Measurements from ENCODE around the gene DDX51.

DDX51 gene

GRCh38 chr12:132166093-132166492 is 22.0 kb upstream of the DDX51 start:
- DNase-seq (ENCODE audit: low read depth): no peak

GRCh38 chr12:132165584-132165983 is 21.5 kb upstream of the DDX51 start:
- no peak for DNase-seq (ENCODE audit: low read depth)

DNA sequence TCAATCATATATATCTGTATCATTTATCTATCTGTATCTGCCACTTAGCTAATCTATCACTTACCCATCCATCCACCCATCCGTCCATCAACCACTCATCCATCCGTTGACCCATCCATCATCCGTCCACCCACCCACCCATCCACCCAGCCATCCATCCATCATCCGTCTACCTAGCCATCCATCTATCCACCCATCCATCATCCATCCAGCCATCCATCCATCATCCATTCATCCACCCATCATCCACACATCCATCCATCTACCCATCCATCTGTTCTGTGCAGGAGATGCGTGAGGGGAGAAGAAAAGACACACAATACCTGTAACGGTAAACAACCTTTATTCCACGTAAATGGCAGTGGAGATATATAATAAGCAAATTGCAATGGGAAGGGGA is 20.3 kb upstream of the DDX51 start:
- no peak for DNase-seq (ENCODE audit: low read depth)

DNA sequence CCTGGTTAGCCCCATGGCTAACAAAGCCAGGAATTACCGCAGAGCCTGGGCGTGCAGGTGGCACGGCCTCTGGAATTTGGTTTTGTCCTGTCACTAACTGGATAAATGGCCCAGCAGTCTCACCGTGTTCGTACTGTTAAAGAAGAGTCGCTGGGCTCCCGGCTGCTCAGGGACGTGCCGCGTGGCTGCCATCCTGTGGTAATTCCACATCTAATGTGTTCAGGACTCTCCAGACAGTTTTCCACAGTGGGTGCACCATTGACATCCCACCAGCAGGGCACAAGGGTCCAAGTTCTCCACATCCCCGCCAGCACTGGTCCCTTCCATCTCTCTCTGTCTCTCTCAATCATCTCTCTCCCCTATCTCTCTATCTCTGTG is 19.8 kb upstream of the DDX51 start:
- no peak for DNase-seq (ENCODE audit: low read depth)

- no peak for DNase-seq (ENCODE audit: low read depth)
Measured at GRCh38 chr12:132163041-132163910, 19.2 kb upstream of the DDX51 start.

DNA sequence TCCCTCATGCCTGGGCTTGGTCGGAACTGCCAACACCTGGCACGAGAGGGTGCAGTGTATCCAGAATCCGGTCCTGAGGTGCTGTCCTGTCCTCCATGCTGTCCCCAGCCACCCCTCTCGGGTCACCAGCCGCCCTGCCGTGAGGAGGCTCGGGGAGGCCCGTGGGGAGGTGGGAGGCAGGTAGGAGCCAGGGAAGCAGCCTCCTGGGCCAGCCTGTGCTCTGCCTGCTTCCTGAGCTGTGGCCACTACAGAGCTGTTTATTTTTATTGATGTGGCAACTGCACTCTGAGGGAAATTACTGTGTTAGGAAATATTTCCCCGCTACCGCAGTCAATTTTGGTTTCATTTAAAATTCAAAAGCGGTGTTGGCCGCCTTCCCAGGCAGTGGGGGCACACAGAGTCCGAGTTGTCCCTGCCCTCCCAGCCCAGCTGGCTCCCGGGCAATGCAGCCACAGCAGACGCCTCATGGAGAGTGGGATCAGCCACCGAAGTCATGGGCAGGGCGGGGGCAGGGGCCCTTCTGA is 18.5 kb upstream of the DDX51 start:
- no peak for DNase-seq (ENCODE audit: low read depth)

GRCh38 chr12:132161796-132162507 is 17.8 kb upstream of the DDX51 start:
- DNase-seq (ENCODE audit: low read depth): no peak

DNA sequence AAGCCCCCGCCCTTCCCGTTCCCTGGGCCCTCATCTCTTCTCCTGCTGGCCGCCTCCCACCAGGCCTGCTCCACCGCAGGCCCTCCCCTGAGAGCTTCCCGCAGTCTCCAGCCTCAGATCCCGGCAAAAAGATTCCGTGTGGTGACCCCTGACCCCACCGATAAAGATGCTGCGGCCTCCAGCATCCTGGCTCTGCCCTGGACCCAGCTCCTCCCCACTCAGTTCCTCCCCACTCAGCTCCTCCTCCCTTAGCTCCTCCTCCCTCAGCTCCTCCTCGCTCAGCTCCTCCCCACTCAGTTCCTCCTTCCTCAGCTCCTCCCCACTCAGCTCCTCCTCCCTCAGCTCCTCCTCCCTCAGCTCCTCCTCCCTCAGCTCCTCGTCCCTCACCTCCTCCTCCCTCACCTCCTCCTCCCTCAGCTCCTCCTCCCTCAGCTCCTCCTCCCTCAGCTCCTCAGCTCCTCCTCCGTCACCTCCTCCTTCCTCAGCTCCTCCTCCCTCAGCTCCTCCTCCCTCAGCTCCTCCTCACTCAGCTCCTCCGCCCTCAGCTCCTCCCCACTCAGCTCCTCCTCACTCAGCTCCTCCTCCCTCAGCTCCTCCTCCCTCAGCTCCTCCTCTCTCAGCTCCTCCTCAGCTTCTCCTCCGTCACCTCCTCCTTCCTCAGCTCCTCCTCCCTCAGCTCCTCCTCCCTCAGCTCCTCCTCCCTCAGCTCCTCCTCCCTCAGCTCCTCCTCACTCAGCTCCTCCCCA is 17.1 kb upstream of the DDX51 start:
- DNase-seq (ENCODE audit: low read depth): no peak

DNA sequence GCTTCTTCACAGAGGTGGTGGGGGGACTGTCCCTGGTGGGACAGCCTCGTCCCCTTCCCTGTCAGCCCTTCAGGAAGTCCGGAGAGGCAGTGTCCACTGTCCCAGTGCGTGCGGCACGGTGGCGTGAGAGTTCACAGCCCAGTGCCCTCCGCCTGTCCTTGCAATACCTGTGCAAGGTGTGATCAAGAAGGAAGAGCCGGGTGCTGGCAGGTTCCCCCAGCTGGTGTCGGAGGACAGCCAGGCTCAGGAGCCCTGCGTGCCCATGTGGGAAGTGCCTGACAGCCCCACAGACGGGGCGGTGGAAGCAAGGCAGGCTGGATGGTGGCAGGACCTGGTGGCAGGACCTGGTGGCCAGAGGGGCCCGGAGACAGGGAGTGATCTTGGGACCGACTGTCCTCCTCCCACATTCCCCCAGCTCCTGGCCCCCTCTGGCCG is 16.5 kb upstream of the DDX51 start:
- no peak for DNase-seq (ENCODE audit: low read depth)

GRCh38 chr12:132160016-132160415 is 15.9 kb upstream of the DDX51 start:
- no peak for DNase-seq (ENCODE audit: low read depth)

DNA sequence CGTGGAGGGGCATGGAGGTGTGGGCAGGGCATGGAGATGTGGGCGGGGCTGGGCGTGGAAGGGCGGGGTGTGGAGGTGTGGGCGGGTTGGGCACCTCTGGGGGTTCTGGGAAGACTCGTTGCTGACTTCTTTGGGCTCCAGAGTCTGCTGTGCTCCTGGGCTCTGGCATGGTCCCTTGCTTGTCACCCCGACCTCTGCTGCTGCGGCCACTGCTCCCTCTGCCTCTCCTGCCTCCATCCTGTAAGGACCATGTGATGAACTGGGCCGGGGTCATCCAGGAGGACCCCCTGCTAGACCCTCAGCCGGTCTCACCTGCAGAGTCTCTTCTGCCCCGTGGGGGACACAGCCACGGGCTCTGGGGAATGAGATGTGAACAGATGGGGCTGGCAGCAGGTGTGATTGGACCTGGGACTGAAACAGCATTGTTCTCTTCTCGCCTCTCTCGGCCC is 15.5 kb upstream of the DDX51 start:
- DNase-seq (ENCODE audit: low read depth): no peak

DNA sequence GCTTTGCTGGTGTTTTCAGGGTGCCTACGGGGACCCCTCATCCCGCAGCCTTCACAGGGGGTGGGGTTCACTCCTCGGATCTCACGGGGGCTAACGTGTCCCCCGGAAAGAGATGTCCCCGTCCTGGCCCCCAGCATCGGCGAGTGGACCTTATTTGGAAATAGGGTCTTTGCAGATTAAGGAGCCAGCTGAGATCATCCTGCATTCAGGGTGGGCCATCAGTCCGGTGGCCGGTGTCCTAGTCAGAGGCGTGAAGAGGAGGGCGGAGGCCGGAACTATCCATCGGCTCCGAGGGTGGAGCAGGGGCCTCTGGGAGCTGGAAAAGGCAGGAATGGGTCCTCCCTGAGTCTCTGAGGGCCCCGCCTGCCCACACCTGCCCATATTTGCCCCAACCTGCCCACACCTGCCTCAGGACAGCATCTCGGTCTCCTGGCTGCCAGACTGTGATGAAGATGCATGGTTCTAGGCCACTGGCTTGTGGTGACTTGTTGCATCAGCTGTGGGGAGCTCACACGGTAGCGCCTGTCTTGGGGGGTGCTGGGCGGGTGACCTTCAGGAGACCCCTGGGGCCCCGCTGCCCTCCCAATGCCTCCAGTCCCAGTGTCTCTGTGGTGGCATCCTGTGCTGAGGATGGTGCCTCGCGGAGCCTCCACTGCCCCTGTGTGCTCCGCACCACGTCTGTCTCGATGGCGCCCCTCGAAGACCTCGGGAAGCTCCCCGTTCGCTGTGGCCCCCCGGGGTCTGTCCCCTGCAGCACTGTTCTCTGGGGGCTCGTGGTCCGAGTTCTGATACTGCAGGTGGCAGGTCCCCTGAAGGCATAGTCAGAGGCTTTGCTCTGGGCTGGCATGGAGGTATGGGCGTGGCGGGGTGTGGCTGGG is 14.8 kb upstream of the DDX51 start:
- DNase-seq (ENCODE audit: low read depth): no peak

DNA sequence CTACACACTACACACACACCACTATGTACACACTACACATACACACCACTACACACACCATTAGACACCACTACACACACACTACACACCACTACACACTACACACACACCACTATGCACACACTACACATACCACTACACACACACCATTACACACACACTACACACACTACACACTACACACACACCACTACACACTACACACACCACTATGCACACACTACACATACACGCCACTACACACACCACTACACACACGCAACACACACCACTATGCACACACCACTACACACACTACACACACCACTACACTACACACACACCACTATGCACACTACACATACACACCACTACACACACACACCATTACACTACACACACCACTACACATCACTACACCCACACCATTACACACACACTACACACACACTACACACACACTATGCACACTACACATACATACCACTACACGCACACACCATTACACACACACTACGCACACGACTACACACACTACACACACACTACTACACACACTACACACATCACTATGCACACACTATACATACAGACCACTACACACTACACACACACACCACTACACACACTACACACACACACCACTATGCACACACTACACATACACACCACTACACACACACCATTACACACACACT is 13.8 kb upstream of the DDX51 start:
- no peak for DNase-seq (ENCODE audit: low read depth)

DNA sequence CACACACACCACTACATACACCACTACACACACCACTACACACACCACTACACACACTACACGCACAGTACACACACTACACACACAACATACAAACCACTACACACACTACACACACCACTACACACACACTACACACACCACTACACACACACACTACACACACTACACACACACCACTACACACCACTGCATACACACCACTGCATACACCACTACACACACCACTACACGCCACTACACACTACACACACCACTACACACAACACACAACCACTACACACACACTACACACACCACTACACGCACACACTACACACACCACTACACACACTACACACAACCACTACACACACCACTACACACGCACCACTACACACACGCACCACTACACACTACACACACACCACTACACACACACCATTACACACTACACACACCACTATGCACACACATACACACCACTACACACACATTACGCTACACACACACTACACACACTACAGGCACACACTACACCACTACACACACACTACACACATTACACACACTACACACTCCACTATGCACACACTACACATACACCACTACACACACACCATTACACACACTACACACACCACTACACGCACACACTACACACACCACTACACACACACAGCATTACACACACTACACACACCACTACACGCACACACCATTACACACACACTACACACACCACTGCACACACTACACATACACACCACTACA is 12.6 kb upstream of the DDX51 start:
- no peak for DNase-seq (ENCODE audit: low read depth)

GRCh38 chr12:132155771-132156572 is 11.9 kb upstream of the DDX51 start:
- DNase-seq (ENCODE audit: low read depth): no peak

- no peak for DNase-seq (ENCODE audit: low read depth)
Measured at GRCh38 chr12:132154941-132155770, 11.0 kb upstream of the DDX51 start.

GRCh38 chr12:132154341-132154761 is 10.2 kb upstream of the DDX51 start:
- no peak for DNase-seq (ENCODE audit: low read depth)

All from activated T-helper 1 cell treated with Interleukin-2 at 50 U/mL for 16 hours (primary cell).